GM12878 (cell line): Measurements from ENCODE around the gene LPAR6. TPM values are rescaled to one million over a fixed set of nuclear protein-coding genes. Genes with fewer than 3 reads are reported as not detected.

ENCODE experiments used
- ATAC-seq: fragments of 200-7000 bp; cut with Tn5 transposase; 3 replicates; pipeline ENCODE4 v1.9.1; 2020; ENCODE audit warnings: mild to moderate bottlenecking, moderate library complexity
- BruUV-seq: library from RNA; stranded (reverse); fragments of 400-500 nt; replicated peaks from 2 replicates; lab custom pipeline; 2021; lab: Mats Ljungman, UMichigan
- CTCF ChIA-PET: fragments of 300-600 bp; sonication (Branson Sonifier 250); formaldehyde crosslinking; extraction: SDS; loops from one replicate; lab custom pipeline; 2021; ENCODE audit warnings: inconsistent platforms; lab: Yijun Ruan, JAX
- POLR2A ChIA-PET: fragments of 350-600 bp; formaldehyde crosslinking; extraction: SDS; loops from one replicate; lab custom pipeline; 2021; ENCODE audit warnings: inconsistent platforms; lab: Charles Lee
- RAD21 ChIA-PET: fragments of 300-600 bp; sonication (Branson Sonifier 250); formaldehyde crosslinking; loops from one replicate; lab custom pipeline; 2023; ENCODE audit warnings: antibody characterized with exemption; ENCODE audit not compliant: unreplicated experiment; lab: Charles Lee
- SMC1A ChIA-PET: fragments of 300-600 bp; sonication (Branson Sonifier 250); formaldehyde crosslinking; loops from one replicate; lab custom pipeline; 2023; ENCODE audit not compliant: unreplicated experiment, uncharacterized antibody; lab: Charles Lee
- DNase-seq: peaks from one replicate; pipeline ENCODE4 v3.0.0-alpha.2; 2011; ENCODE audit warnings: low read depth, low spot score
- FAIRE-seq: peaks from 3 replicates; lab custom pipeline; 2011; peaks lifted over from hg19 to GRCh38; lab: Jason Lieb, UNC
- H2AFZ ChIP-seq: 2 replicates; pipeline ENCODE4 v1.6.0; 2011; ENCODE audit warnings: low read depth, low read length, control low read depth; ENCODE audit not compliant: control insufficient read depth
- H3K27ac ChIP-seq: 2 replicates; pipeline ENCODE4 v1.5.1; 2011; ENCODE audit warnings: control low read depth; ENCODE audit not compliant: control insufficient read depth, insufficient read depth
- H3K27me3 ChIP-seq, 2 experiments: replicated peaks in 1 of 2; 2 replicates each; pipeline versions ENCODE4 v1.6.0 to v1.6.1; 2011; ENCODE audit warnings: low read length in 1 of 2; ENCODE audit not compliant: control insufficient read depth in 2 of 2, insufficient read depth in 2 of 2
- H3K36me3 ChIP-seq, 2 experiments: 2 replicates each; pipeline ENCODE4 v1.5.1; 2011; ENCODE audit warnings: low read length in 1 of 2; ENCODE audit not compliant: control insufficient read depth in 2 of 2, insufficient read depth in 2 of 2
- H3K4me1 ChIP-seq: 2 replicates; pipeline ENCODE4 v1.6.1; 2011; ENCODE audit warnings: mild to moderate bottlenecking, low read length, moderate library complexity, mixed read lengths; ENCODE audit not compliant: control insufficient read depth, insufficient read depth
- H3K4me2 ChIP-seq: 2 replicates; pipeline ENCODE4 v1.6.0; 2011; ENCODE audit warnings: control low read depth; ENCODE audit not compliant: control insufficient read depth, insufficient read depth
- H3K4me3 ChIP-seq: fragments of 200-600 bp; sonication (generic); 2 replicates; pipeline ENCODE4 v1.5.1; 2016
- H3K79me2 ChIP-seq: 2 replicates; pipeline ENCODE4 v1.6.0; 2011; ENCODE audit warnings: low read length; ENCODE audit not compliant: control insufficient read depth, insufficient read depth
- H3K9ac ChIP-seq: 2 replicates; pipeline ENCODE4 v1.8.0; 2011; ENCODE audit warnings: low read length, control low read depth, mixed read lengths; ENCODE audit not compliant: control insufficient read depth, insufficient read depth
- H3K9me3 ChIP-seq: replicated peaks from 3 replicates; pipeline ENCODE4 v1.5.1; 2011; ENCODE audit warnings: mild to moderate bottlenecking, low read length; ENCODE audit not compliant: control insufficient read depth, insufficient read depth
- H4K20me1 ChIP-seq: 2 replicates; pipeline ENCODE4 v1.6.0; 2011; ENCODE audit not compliant: control insufficient read depth, insufficient read depth
- ATF2 ChIP-seq: IDR thresholded peaks from 2 replicates; pipeline ENCODE4 v1.6.1; 2012; ENCODE audit warnings: low read length, inconsistent platforms
- BRCA1 ChIP-seq: IDR thresholded peaks from 2 replicates; pipeline ENCODE4 v1.6.1; 2011; ENCODE audit warnings: low read depth, low read length, improper control_type of control experiment
- EED ChIP-seq: sonication (generic); IDR thresholded peaks from 2 replicates; pipeline ENCODE4 v1.6.1; 2016; ENCODE audit warnings: antibody characterized with exemption, low read depth
- GATAD2B ChIP-seq: fragments of 450-650 bp; conservative IDR thresholded peaks from 2 replicates; pipeline ENCODE4 v1.6.1; 2017; ENCODE audit warnings: low read depth, mild to moderate bottlenecking, moderate library complexity
- HDAC2 ChIP-seq: fragments of 200-600 bp; sonication (generic); IDR thresholded peaks from 2 replicates; pipeline ENCODE4 v1.6.1; 2017
- NBN ChIP-seq: fragments of 450-650 bp; IDR thresholded peaks from 2 replicates; pipeline ENCODE4 v1.6.1; 2016
- PKNOX1 ChIP-seq: fragments of 450-650 bp; IDR thresholded peaks from 2 replicates; pipeline ENCODE4 v1.6.1; 2016; ENCODE audit warnings: mild to moderate bottlenecking
- RELA ChIP-seq: fragments of 450-650 bp; IDR thresholded peaks from 2 replicates; pipeline ENCODE4 v1.8.0; 2014; ENCODE audit warnings: borderline replicate concordance; ENCODE audit not compliant: partially characterized antibody
- SMAD1 ChIP-seq: fragments of 450-650 bp; IDR thresholded peaks from 2 replicates; pipeline ENCODE4 v1.6.1; 2018; ENCODE audit warnings: mild to moderate bottlenecking, low read depth; ENCODE audit not compliant: partially characterized antibody
- SMAD5 ChIP-seq: IDR thresholded peaks from 2 replicates; pipeline ENCODE4 v1.6.1; 2016; ENCODE audit warnings: antibody characterized with exemption, low read depth
- SRF ChIP-seq, 2 experiments: IDR thresholded peaks; 2 replicates each; pipeline ENCODE4 v1.6.1; 2011; ENCODE audit warnings: low read depth in 2 of 2, low read length in 2 of 2, mild to moderate bottlenecking in 1 of 2, moderate library complexity in 1 of 2
- WGBS: methylation state at CpG from one replicate; pipeline ENCODE4 v1.1.6; 2016; ENCODE audit warnings: low lambda C conversion rate; ENCODE audit not compliant: insufficient replicate concordance, insufficient coverage; ENCODE audit errors: missing lambda C conversion rate; 5-methylcytosine and 5-hydroxymethylcytosine counted together
- in situ Hi-C: fragments of 300-500 bp; cut with MboI; formaldehyde crosslinking; loops from 9 replicates; pipeline ENCODE4 v1.14.3; 2018; ENCODE audit warnings: mixed read lengths
- intact Hi-C: fragments of 100-400 bp; cut with micrococcal nuclease; formaldehyde crosslinking; loops from one replicate; pipeline ENCODE4 v1.14.2; 2022; ENCODE audit not compliant: unreplicated experiment
- polyA plus RNA-seq, 11 experiments: library from polyadenylated mRNA; depleted of rRNA in 4 of 11; unstranded in 6 of 11; stranded (reverse) in 5 of 11; fragments of >200 nt; fragmentation: Nextera tagmentation in 4 of 11; fragmentation: Illumina TruSeq in 1 of 11; extraction: Ambion mirVana in 4 of 11; extraction: Trizol in 1 of 11; gene quantifications; 1 replicate in 1 of 11; 2 replicates in 10 of 11; pipeline versions ENCODE4 v1.2.1 to v1.2.3, GENCODE V29; 2011 to 2016; ENCODE audit warnings: inconsistent platforms in 2 of 11, missing spikeins in 2 of 11, low read depth in 1 of 11
- total RNA-seq, 4 experiments: library from RNA; depleted of rRNA in 3 of 4; stranded (reverse); fragments of >200 nt in 3 of 4; fragmentation: Illumina TruSeq in 1 of 4; extraction: Trizol in 1 of 4; gene quantifications; 2 replicates each; pipeline versions ENCODE4 v1.2.1 to v1.2.3, GENCODE V29; 2013 to 2021

Gene LPAR6
- total and polyA plus RNA-seq, 10 of the 15 experiments (the other 5 are each of a cell fraction or from before 2014, with no cell fraction given): 1.4 to 4.2 (median 2.8) TPM

GRCh38 chr13:48411147-48411794 is 1.6 kb downstream of the LPAR6 start:
- DNase-seq (no peak), ATAC-seq (peak; percentile 55), FAIRE-seq (no peak)
- SMC1A ChIA-PET: no interaction called here
- in situ Hi-C loops: no loop called here
- 96% methylated on average over 1 of the region's 1 CpG for WGBS
- peaks cover 33% of the 10 kb centered on the region for H3K79me2 ChIP-seq
- H2AFZ ChIP-seq: no peak overlapping the region
- CTCF ChIA-PET: no interaction called here
- RAD21 ChIA-PET: no interaction called here
- H3K27me3 ChIP-seq: no peaks in the 10 kb centered on the region
- BruUV-seq: no TSS peak
- H3K4me3 ChIP-seq: peak overlapping the region; percentile 39; the same call in 1 of the 2 replicates
- peaks cover 4% of the 10 kb centered on the region; the same call in 2 of the 3 replicates for H3K9me3 ChIP-seq
- H3K4me2 ChIP-seq: peak overlapping the region; percentile 20; the same call in 1 of the 2 replicates
- peak overlapping the region; percentile 46 for H3K9ac ChIP-seq
- no peaks in the 10 kb centered on the region for H4K20me1 ChIP-seq
- POLR2A ChIA-PET: no interaction called here
- peak overlapping the region; percentile 73 for H3K27ac ChIP-seq
- peaks cover 0 to 2% of the 10 kb centered on the region in 2 experiments; a peak in 2 of 4 replicates for H3K36me3 ChIP-seq
- H3K4me1 ChIP-seq: no peaks in the 10 kb centered on the region
- intact Hi-C loops: no loop called here
- TF ChIP-seq HDAC2 (no peak), SMAD1 (no peak), NBN (no peak), GATAD2B (no peak), ATF2 (no peak), SRF (IDR thresholded peaks at IDR 0.05; ENCODE audit: low read depth in 2 of 2, low read length in 2 of 2) (no peak), BRCA1 (no peak), EED (no peak), SMAD5 (no peak), RELA (no peak), PKNOX1 (no peak)
